NCI-H510A treated with DMSO at 0.1 percent for 48 hours (cell line): ENCODE results near the gene PLPPR4.
A peak's percentile ranks its signal among the peaks of the same experiment; 100 is the strongest.
"Not testable (repeated sequence)": the region's sequence is repeated elsewhere in the genome, so short reads cannot be mapped to it uniquely, and the experiment has no call there.

ENCODE experiments used
- DNase-seq: peaks from one replicate; lab custom pipeline; 2025; lab: John Stamatoyannopoulos, UW

The PLPPR4 gene

GRCh38 chr1:99264201-99265021 lies at the start of gene PLPPR4:
Gene PLPPR4, plus strand, starts transcription at chr1:99264492. Its CDS starts 102 bp downstream, at chr1:99264594.
- peak; percentile 36 for DNase-seq

DNA sequence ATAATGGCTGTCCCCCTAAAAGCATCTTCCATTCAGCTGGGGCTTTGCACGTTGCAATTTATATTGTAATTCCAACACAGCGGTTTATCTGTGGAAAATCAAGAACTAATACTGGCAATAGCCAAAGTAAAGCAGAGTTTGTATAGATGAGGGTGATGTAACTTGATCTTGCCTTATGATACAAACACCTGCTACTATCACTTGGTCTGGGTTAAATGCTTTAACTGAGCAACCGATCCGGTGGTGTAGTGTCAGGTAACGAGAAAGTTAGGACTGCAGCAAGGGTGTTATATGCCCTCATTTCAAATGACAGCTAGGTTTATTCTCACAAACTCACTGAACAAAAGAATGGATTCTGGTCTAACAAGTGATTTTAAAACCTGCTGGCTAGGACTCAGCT lies 47.3 kb upstream of the PLPPR4 start:
- peak; percentile 69 for DNase-seq

GRCh38 chr1:99217599-99217998 lies 46.7 kb upstream of the PLPPR4 start:
- DNase-seq: no peak

- DNase-seq: no peak
Observed at GRCh38 chr1:99218572-99218971, 45.7 kb upstream of the PLPPR4 start.

DNA sequence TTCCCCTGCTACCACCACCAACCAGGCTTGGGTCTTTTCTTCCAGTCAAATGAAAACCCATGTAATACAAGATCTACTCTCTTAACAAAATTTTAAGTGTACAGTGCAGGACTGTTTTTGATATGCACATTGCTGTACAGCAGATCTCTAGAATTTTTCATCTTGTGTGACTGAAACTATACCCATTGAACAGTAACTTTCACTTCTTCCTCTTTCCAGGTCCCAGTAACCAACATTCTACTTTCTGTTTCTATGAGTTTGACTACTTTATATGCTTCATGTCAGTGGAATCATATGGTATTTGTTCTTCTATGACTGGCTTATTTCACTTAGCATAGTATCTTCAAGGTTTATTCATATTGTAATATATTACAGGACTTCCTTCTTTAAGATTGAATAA lies 45.3 kb upstream of the PLPPR4 start:
- no peak for DNase-seq

GRCh38 chr1:99227056-99227897 lies 37.0 kb upstream of the PLPPR4 start:
- DNase-seq: no peak

- DNase-seq: no peak
Observed at GRCh38 chr1:99228153-99228552, 36.1 kb upstream of the PLPPR4 start.

GRCh38 chr1:99229122-99229521 lies 35.2 kb upstream of the PLPPR4 start:
- DNase-seq: no peak

DNA sequence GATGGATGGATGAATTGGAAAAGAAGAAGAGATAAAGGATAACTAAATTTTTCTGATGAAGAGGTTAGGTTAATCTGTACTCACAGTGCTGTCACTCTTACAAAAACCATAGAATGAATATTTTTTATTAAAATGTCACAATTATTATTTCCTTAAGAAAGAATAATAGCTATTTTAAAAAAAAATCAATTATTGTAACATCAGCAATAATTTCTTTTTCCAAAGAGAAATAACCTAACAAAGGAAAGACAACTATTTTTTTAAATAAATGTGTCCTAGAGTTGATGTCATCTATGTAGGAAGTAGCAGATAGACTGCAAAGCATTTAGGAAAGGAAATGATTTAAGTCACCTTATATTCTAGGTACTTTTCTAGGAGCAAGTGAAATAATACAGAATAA lies 33.6 kb upstream of the PLPPR4 start:
- no peak for DNase-seq

- no peak for DNase-seq
Observed at GRCh38 chr1:99232172-99232571, 32.1 kb upstream of the PLPPR4 start.

GRCh38 chr1:99233446-99233845 lies 30.8 kb upstream of the PLPPR4 start:
- no peak for DNase-seq

DNA sequence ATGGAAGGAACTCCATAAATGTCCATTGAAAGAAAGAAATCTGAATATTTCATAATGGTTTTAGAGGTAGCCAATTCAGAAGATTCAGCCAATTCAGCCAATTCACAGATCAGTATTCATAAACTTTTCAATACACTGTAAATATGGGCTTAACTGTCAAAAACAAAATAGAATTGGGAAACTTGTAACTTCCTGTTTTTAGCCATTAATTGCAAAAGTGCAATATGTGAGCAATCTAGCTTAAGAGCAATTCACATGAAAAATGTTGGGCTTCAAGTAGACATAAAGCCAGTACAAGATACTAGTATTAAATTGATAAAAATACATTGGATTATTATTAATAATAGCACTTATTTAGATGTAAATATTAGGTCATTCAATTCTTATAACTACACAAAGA lies 27.5 kb upstream of the PLPPR4 start:
- DNase-seq: no peak

GRCh38 chr1:99239690-99240089 lies 24.6 kb upstream of the PLPPR4 start:
- no peak for DNase-seq

GRCh38 chr1:99240621-99241020 lies 23.7 kb upstream of the PLPPR4 start:
- DNase-seq: no peak

- DNase-seq: no peak
Observed at GRCh38 chr1:99246152-99246551, 18.1 kb upstream of the PLPPR4 start.

DNA sequence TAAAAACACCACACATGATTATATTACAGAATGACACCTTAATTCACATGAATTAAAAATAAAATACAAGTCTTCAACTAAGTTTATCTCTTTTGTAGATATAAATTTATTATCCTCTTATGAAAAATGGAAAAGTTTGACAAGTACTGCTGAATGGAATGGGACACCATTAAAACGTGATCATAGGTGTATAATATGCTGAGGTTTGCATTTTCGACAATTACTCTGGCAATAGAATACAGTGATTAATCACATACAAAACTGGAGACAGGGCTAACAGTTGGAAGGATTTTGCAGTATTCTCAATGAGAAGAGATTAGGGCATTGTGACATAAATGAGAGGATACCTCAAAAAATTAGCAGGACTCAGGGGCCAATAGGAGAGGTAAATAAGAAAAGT lies 17.1 kb upstream of the PLPPR4 start:
- DNase-seq: no peak

GRCh38 chr1:99250728-99251127 lies 13.6 kb upstream of the PLPPR4 start:
- no peak for DNase-seq

DNA sequence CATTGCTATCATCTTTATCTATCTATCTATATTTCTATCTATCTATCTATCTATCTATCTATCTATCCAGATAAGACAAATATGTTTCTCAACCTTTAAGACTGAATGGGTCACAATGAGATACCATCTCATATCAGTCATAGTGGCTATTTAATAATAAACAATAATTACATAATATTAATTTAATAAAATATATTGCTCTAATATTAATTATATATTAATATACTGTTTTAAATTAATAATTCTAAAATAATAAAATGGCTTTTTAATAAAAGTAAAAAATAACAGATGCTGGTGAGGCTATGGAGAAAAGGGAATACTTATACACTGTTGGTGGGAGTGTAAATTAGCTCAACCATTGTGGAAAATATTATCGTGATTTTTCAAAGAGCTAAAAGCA lies 13.0 kb upstream of the PLPPR4 start:
- no peak for DNase-seq

DNA sequence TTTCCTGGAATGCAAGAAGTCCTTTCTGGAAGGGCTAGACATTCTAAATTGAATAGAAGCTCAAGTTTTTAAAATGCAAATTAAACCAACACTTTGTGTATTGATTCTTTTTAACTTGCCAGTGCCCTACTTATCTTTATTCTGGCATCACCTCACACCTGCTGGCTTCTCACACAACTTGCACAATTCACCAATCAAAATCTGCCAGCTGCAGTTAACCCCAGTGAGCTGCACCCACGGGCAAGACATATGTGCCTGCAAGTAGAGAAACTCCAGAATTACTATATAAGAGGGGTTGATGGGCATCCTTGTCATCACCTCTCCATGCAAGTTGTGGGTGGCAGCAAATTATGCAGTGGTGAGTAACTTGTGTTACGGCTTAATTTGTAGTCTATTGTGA lies 11.7 kb upstream of the PLPPR4 start:
- no peak for DNase-seq

DNA sequence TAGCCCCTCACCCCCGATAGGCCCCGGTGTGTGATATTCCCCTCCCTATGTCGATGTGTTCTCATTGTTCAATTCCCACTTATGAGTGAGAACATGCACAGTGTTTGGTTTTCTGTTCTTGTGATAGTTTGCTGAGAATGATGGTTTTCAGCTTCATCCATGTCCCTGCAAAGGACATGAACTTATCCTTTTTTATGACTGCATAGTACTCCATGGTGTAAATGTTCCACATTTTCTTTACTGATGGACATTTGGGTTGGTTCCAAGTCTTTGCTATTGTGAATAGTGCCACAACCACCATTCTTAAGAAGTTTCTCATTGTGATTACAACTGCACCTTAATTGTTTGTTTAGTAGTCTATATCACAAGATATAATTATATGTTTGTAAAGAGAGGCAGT lies 3.9 kb upstream of the PLPPR4 start:
- not testable (repeated sequence) for DNase-seq

GRCh38 chr1:99265124-99265523 lies 832 bp downstream of the PLPPR4 start:
- DNase-seq: no peak

DNA sequence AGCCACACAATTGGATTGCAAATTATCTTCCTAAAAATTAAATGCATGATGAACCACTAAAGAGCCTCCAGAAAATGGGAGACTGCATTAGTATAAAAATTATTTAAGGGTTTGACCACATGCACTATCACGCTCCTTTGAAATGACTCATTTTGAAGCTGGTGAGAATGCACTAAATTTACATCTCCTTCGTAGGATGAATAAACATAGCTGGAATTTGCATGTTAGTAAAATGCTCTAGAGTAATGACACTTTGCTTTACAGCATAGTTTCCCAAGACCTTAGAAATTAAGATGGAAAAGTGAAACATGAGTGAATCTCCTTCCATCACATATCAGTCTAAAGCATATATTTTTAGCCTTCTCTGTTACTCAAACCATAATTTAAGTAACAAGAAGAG lies 2.4 kb downstream of the PLPPR4 start:
- DNase-seq: no peak

DNA sequence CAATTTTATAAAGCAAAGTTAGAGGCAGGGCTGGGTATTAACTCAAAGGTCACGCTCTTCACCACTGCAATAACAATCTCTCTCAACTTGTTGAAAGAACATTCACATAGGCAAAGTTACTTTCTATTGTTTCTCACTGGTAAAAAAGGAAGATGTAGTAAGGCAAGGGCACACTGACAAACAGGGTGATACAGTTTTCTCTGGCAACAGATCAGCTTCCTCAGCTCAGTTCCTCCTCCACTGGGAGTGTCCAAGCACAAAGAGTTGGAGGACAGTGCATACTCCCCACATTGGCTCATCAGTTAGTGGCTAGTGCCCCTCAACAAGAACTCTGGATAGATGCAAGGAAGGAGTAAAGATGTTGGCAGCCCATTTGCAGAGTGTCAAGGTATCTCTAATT lies 3.7 kb downstream of the PLPPR4 start:
- DNase-seq: no peak
